Endothelial cell of umbilical vein (primary cell): ENCODE results near the gene IQCH. TPM values are rescaled to one million over a fixed set of nuclear protein-coding genes. Genes with fewer than 3 reads are reported as not detected.

Experiments used
- BruUV-seq: library from RNA; stranded (reverse); fragments of 400-500 nt; replicated peaks from 2 replicates; lab custom pipeline; 2021; lab: Mats Ljungman, UMichigan
- CTCF ChIA-PET: fragments of 300-600, 350-600 bp; sonication (Branson Sonifier 250); formaldehyde crosslinking; loops from one replicate; lab custom pipeline; 2021; ENCODE audit warnings: antibody characterized with exemption, inconsistent platforms; lab: Charles Lee
- POLR2A ChIA-PET: fragments of 300-600, 350-600 bp; sonication (Branson Sonifier 250); formaldehyde crosslinking; loops from one replicate; lab custom pipeline; 2021; ENCODE audit warnings: antibody characterized with exemption, inconsistent platforms; lab: Charles Lee
- DNase-seq: peaks from one replicate; pipeline ENCODE4 v3.0.0-alpha.2; 2011; ENCODE audit warnings: low read depth, low spot score
- FAIRE-seq: peaks from 2 replicates; lab custom pipeline; 2011; peaks lifted over from hg19 to GRCh38; lab: Jason Lieb, UNC
- H2AFZ ChIP-seq: 2 replicates; pipeline ENCODE4 v1.6.0; 2012; ENCODE audit warnings: low read depth, low read length, control low read depth, inconsistent platforms
- H3K27ac ChIP-seq: 2 replicates; pipeline ENCODE4 v1.5.1; 2011; ENCODE audit warnings: low read depth, mild to moderate bottlenecking, control low read depth, low read length, moderate library complexity; ENCODE audit not compliant: insufficient read depth
- H3K27me3 ChIP-seq, 2 experiments: 2 replicates each; pipeline versions ENCODE4 v1.6.0 to v1.6.1; 2011; ENCODE audit warnings: low read length in 2 of 2, mixed read lengths in 1 of 2; ENCODE audit not compliant: control insufficient read depth in 2 of 2, insufficient read depth in 2 of 2
- H3K36me3 ChIP-seq, 2 experiments: 2 replicates in 1 of 2; 3 replicates in 1 of 2; pipeline ENCODE4 v1.5.1; 2011; ENCODE audit warnings: low read length in 2 of 2, mild to moderate bottlenecking in 1 of 2, moderate library complexity in 1 of 2; ENCODE audit not compliant: control insufficient read depth in 2 of 2, insufficient read depth in 2 of 2; ENCODE audit errors: extremely low read depth in 1 of 2
- H3K4me1 ChIP-seq: 3 replicates; pipeline ENCODE4 v1.5.1; 2011; ENCODE audit warnings: mild to moderate bottlenecking, low read length; ENCODE audit not compliant: control insufficient read depth, insufficient read depth; ENCODE audit errors: extremely low read depth
- H3K4me2 ChIP-seq: 2 replicates; pipeline ENCODE4 v1.6.1; 2011; ENCODE audit warnings: low read length, control low read depth, mixed read lengths; ENCODE audit not compliant: insufficient read depth
- H3K4me3 ChIP-seq, 3 experiments: fragments of 200-600 bp in 1 of 3; sonication (generic), shearing (Covaris generic) in 1 of 3; replicated peaks in 1 of 3; 2 replicates each; pipeline ENCODE4 v1.5.1; 2011 to 2016; ENCODE audit warnings: control low read depth in 3 of 3, low read length in 3 of 3, mild to moderate bottlenecking in 2 of 3, inconsistent platforms in 1 of 3, low read depth in 1 of 3, moderate library complexity in 1 of 3; ENCODE audit not compliant: insufficient read depth in 1 of 3
- H3K79me2 ChIP-seq: 2 replicates; pipeline ENCODE4 v1.6.0; 2012; ENCODE audit warnings: low read length, inconsistent platforms; ENCODE audit not compliant: control insufficient read depth, insufficient read depth
- H3K9ac ChIP-seq: replicated peaks from 2 replicates; pipeline ENCODE3; 2011; ENCODE audit warnings: low read length, control low read depth; ENCODE audit not compliant: insufficient read depth; ENCODE audit errors: extremely low read depth
- H3K9me1 ChIP-seq: replicated peaks from 3 replicates; pipeline ENCODE4 v1.6.0; 2011; ENCODE audit warnings: mild to moderate bottlenecking, low read length; ENCODE audit not compliant: control insufficient read depth, insufficient read depth; ENCODE audit errors: extremely low read depth
- H3K9me3 ChIP-seq: replicated peaks from 2 replicates; pipeline ENCODE4 v1.5.1; 2012; ENCODE audit warnings: low read length, inconsistent platforms; ENCODE audit not compliant: control insufficient read depth, insufficient read depth
- H4K20me1 ChIP-seq: replicated peaks from 2 replicates; pipeline ENCODE3; 2011; ENCODE audit warnings: mild to moderate bottlenecking, low read length; ENCODE audit not compliant: control insufficient read depth, insufficient read depth; ENCODE audit errors: extremely low read depth
- CTCF ChIP-seq, 2 donors: IDR thresholded peaks; 1 replicate in 1 of 2; 2 replicates in 1 of 2; pipeline ENCODE4 v1.5.1; 2011; ENCODE audit warnings: low read length in 2 of 2, mild to moderate bottlenecking in 2 of 2, moderate library complexity in 2 of 2, control low read depth in 1 of 2, inconsistent platforms in 1 of 2, low read depth in 1 of 2; ENCODE audit not compliant: insufficient read depth in 1 of 2; ENCODE audit errors: extremely low read depth in 1 of 2
- EZH2 ChIP-seq: IDR thresholded peaks from 2 replicates; pipeline ENCODE4 v1.6.1; 2012; ENCODE audit warnings: borderline replicate concordance, low read depth, mild to moderate bottlenecking, moderate library complexity, low read length, inconsistent platforms; ENCODE audit not compliant: severe bottlenecking
- FOS ChIP-seq: IDR thresholded peaks from 2 replicates; pipeline ENCODE4 v1.6.1; 2011; ENCODE audit warnings: mild to moderate bottlenecking, low read length, moderate library complexity, borderline replicate concordance; ENCODE audit not compliant: insufficient read depth
- GATA2 ChIP-seq: IDR thresholded peaks from 2 replicates; pipeline ENCODE4 v1.7.0; 2011; ENCODE audit warnings: low read depth, mild to moderate bottlenecking, moderate library complexity, mixed read lengths, low read length; ENCODE audit not compliant: insufficient read length, insufficient read depth
- JUN ChIP-seq: IDR thresholded peaks from 2 replicates; pipeline ENCODE4 v1.6.1; 2011; ENCODE audit warnings: borderline replicate concordance, low read depth; ENCODE audit not compliant: insufficient read length, insufficient read depth
- MAX ChIP-seq: IDR thresholded peaks from 2 replicates; pipeline ENCODE4 v1.6.1; 2011; ENCODE audit not compliant: insufficient read depth, insufficient read length
- MYC ChIP-seq: IDR thresholded peaks from one replicate; pipeline ENCODE4 v1.6.1; 2011; ENCODE audit warnings: mild to moderate bottlenecking, low read depth, low read length
- POLR2A ChIP-seq: IDR thresholded peaks from 2 replicates; pipeline ENCODE4 v1.6.1; 2012; ENCODE audit warnings: low read depth, mild to moderate bottlenecking, control low read depth, low read length
- POLR2AphosphoS5 ChIP-seq: IDR thresholded peaks from 2 replicates; pipeline ENCODE4 v1.6.1; 2012; ENCODE audit warnings: low read depth, mild to moderate bottlenecking, control low read depth, low read length, moderate library complexity; ENCODE audit not compliant: insufficient read depth
- dilution Hi-C: fragments of 300-500 bp; cut with MboI; formaldehyde crosslinking; loops from one replicate; pipeline ENCODE4 v1.15.0; 2019; ENCODE audit warnings: low sequenced_read_pairs; ENCODE audit not compliant: extremely low pct_ligation_motif_present
- intact Hi-C: fragments of 100-400 bp; cut with micrococcal nuclease; formaldehyde crosslinking; loops from one replicate; pipeline ENCODE4 v1.10.0; 2022
- polyA plus RNA-seq, 4 experiments: library from polyadenylated mRNA; depleted of rRNA in 3 of 4; stranded (reverse) in 3 of 4; unstranded in 1 of 4; fragments of >200 nt; gene quantifications; 2 replicates each; pipeline versions ENCODE4 v1.2.1 to v1.2.3, GENCODE V29; 2011 to 2012; ENCODE audit warnings: missing spikeins in 1 of 4
- total RNA-seq: library from RNA; stranded (reverse); gene quantifications from 2 replicates; pipeline ENCODE4 v1.2.3, GENCODE V29; 2021

The IQCH gene
- total and polyA plus RNA-seq, 2 donors (not counting 3 experiments of a cell fraction or from before 2014, with no cell fraction given), result 0.29 to 0.51 TPM

GRCh38 chr15:67504056-67504455, 249.5 kb downstream of the IQCH start:
- dilution Hi-C loops, result no loop called here
- no peak overlapping the region for H3K27ac ChIP-seq
- CTCF ChIA-PET, result interaction anchor here (1.0 to 1.1 kb wide), 2 partner anchors 9 kb away, joined by 3 to 4 read pairs; no protein-coding TSS in a partner anchor

More at GRCh38 chr15:67504056-67504455, 249.5 kb downstream of the IQCH start:
- no peaks in the 10 kb centered on the region for H3K9me3 ChIP-seq
- H3K9ac ChIP-seq, result no peak overlapping the region
- POLR2A ChIA-PET, result no interaction called here
- peaks cover 7% of the 10 kb centered on the region for H3K4me1 ChIP-seq
- intact Hi-C loops, result no loop called here
- no peaks in the 10 kb centered on the region for H3K36me3 ChIP-seq
- H3K9me1 ChIP-seq, result no peaks in the 10 kb centered on the region
- no peak for DNase-seq
- TF ChIP-seq POLR2A (no peak), EZH2 (no peak), POLR2AphosphoS5 (no peak), FOS (no peak), CTCF (IDR thresholded peaks at IDR 0.05; ENCODE audit: extremely low read depth in 1 of 2, insufficient read depth in 1 of 2, low read depth in 1 of 2, low read length in 2 of 2) (no peak), MAX (no peak), MYC (no peak), GATA2 (no peak), JUN (no peak)
- H3K79me2 ChIP-seq, result no peaks in the 10 kb centered on the region
- H4K20me1 ChIP-seq, result no peaks in the 10 kb centered on the region
- FAIRE-seq, result no peak
- BruUV-seq, result no TSS peak
- no peaks in the 10 kb centered on the region for H3K27me3 ChIP-seq
- no peak overlapping the region for H3K4me3 ChIP-seq
- H2AFZ ChIP-seq, result no peak overlapping the region
- no peak overlapping the region for H3K4me2 ChIP-seq
